H1 (cell line): ENCODE results near the gene PHC2. TPM values are rescaled to one million over a fixed set of nuclear protein-coding genes. Genes with fewer than 3 reads are reported as not detected.

Experiments
- CTCF ChIA-PET: fragments of 300-600 bp; sonication (Branson Sonifier 250); formaldehyde crosslinking; loops from one replicate; lab custom pipeline; 2021; ENCODE audit not compliant: partially characterized antibody; lab: Charles Lee
- POLR2A ChIA-PET: fragments of 300-600 bp; sonication (Branson Sonifier 250); formaldehyde crosslinking; loops from one replicate; lab custom pipeline; 2021; ENCODE audit warnings: inconsistent platforms; ENCODE audit not compliant: partially characterized antibody; lab: Charles Lee
- DNase-seq, 2 experiments: peaks; one replicate each; pipeline versions ENCODE4 v3.0.0 to v3.0.0-alpha.2; 2010 to 2022; ENCODE audit warnings: low spot score in 2 of 2, low read depth in 1 of 2, mixed read lengths in 1 of 2
- FAIRE-seq: peaks from 2 replicates; lab custom pipeline; 2011; peaks lifted over from hg19 to GRCh38; lab: Jason Lieb, UNC
- H2AFZ ChIP-seq: 2 replicates; pipeline ENCODE4 v1.8.1; 2012; ENCODE audit warnings: low read length, inconsistent platforms
- H2AK5ac ChIP-seq: 2 replicates; pipeline ENCODE4 v1.6.1; 2013; ENCODE audit warnings: low read depth, low read length
- H2BK120ac ChIP-seq: replicated peaks from 2 replicates; pipeline ENCODE3; 2013; ENCODE audit warnings: low read depth, low read length, inconsistent platforms
- H2BK12ac ChIP-seq: 2 replicates; pipeline ENCODE4 v1.6.1; 2013; ENCODE audit warnings: low read depth, low read length
- H2BK15ac ChIP-seq: 2 replicates; pipeline ENCODE4 v1.6.1; 2013; ENCODE audit warnings: low read length
- H2BK20ac ChIP-seq: 2 replicates; pipeline ENCODE4 v1.6.1; 2013; ENCODE audit warnings: low read length
- H2BK5ac ChIP-seq: 2 replicates; pipeline ENCODE4 v1.6.1; 2013; ENCODE audit warnings: low read depth, low read length
- H3K14ac ChIP-seq: 2 replicates; pipeline ENCODE4 v1.6.1; 2013; ENCODE audit warnings: inconsistent platforms; ENCODE audit not compliant: insufficient read length
- H3K18ac ChIP-seq: 2 replicates; pipeline ENCODE4 v1.6.1; 2013; ENCODE audit warnings: low read length; ENCODE audit errors: extremely low read depth
- H3K23ac ChIP-seq: 2 replicates; pipeline ENCODE4 v1.6.1; 2013; ENCODE audit warnings: inconsistent platforms; ENCODE audit not compliant: insufficient read length
- H3K23me2 ChIP-seq: 2 replicates; pipeline ENCODE4 v1.6.1; 2013; ENCODE audit warnings: low read depth, low read length
- H3K27ac ChIP-seq: 2 replicates; pipeline ENCODE4 v1.6.1; 2011; ENCODE audit warnings: low read depth, low read length, inconsistent platforms
- H3K27me3 ChIP-seq, 4 experiments: replicated peaks in 1 of 4; 1 replicate in 1 of 4; 2 replicates in 3 of 4; pipeline versions ENCODE4 v1.6.1 to v1.8.1; 2011 to 2013; ENCODE audit warnings: low read length in 3 of 4, mild to moderate bottlenecking in 3 of 4, inconsistent platforms in 2 of 4, mixed read lengths in 2 of 4, moderate library complexity in 1 of 4; ENCODE audit not compliant: control insufficient read depth in 3 of 4, insufficient read depth in 3 of 4; ENCODE audit errors: extremely low read depth in 1 of 4
- H3K36me3 ChIP-seq, 4 experiments: 2 replicates each; pipeline versions ENCODE4 v1.6.1 to v1.8.1; 2011 to 2013; ENCODE audit warnings: mild to moderate bottlenecking in 4 of 4, low read length in 3 of 4, moderate library complexity in 2 of 4, control low read depth in 1 of 4, inconsistent platforms in 1 of 4; ENCODE audit not compliant: insufficient read depth in 4 of 4, control insufficient read depth in 2 of 4
- H3K4ac ChIP-seq: replicated peaks from 2 replicates; pipeline ENCODE3; 2013; ENCODE audit warnings: low read length, low read depth, mixed read lengths, inconsistent platforms; ENCODE audit not compliant: insufficient read length
- H3K4me1 ChIP-seq, 4 experiments: replicated peaks in 1 of 4; 1 replicate in 1 of 4; 2 replicates in 3 of 4; pipeline versions ENCODE4 v1.6.1 to v1.8.1; 2011 to 2013; ENCODE audit warnings: low read length in 3 of 4, inconsistent platforms in 2 of 4, mixed read lengths in 1 of 4; ENCODE audit not compliant: insufficient read depth in 4 of 4, control insufficient read depth in 3 of 4
- H3K4me2 ChIP-seq, 2 experiments: 2 replicates each; pipeline versions ENCODE4 v1.6.1 to v1.8.1; 2011 to 2013; ENCODE audit warnings: low read depth in 2 of 2, low read length in 2 of 2, control low read depth in 1 of 2, inconsistent platforms in 1 of 2, mild to moderate bottlenecking in 1 of 2; ENCODE audit not compliant: insufficient read depth in 1 of 2
- H3K4me3 ChIP-seq, 4 experiments: fragments of 200-600, 300-600 bp in 1 of 4; sonication (generic), shearing (Covaris generic), sonication (Bioruptor Twin) in 1 of 4; 2 replicates each; pipeline versions ENCODE4 v1.5.1 to v1.8.1; 2011 to 2016; ENCODE audit warnings: low read length in 4 of 4, low read depth in 3 of 4, control low read depth in 2 of 4, inconsistent platforms in 2 of 4, mild to moderate bottlenecking in 2 of 4, mixed read lengths in 1 of 4, moderate library complexity in 1 of 4; ENCODE audit not compliant: insufficient read depth in 2 of 4; ENCODE audit errors: extremely low read depth in 1 of 4
- H3K56ac ChIP-seq: replicated peaks from 2 replicates; pipeline ENCODE3; 2013; ENCODE audit warnings: low read depth, mild to moderate bottlenecking, mixed read lengths, low read length, inconsistent platforms; ENCODE audit not compliant: insufficient read length
- H3K79me1 ChIP-seq: 2 replicates; pipeline ENCODE4 v1.6.1; 2013; ENCODE audit warnings: low read depth, low read length, control low read depth
- H3K79me2 ChIP-seq, 2 experiments: 2 replicates each; pipeline versions ENCODE4 v1.6.1 to v1.8.1; 2012 to 2013; ENCODE audit warnings: low read length in 2 of 2, mild to moderate bottlenecking in 2 of 2, inconsistent platforms in 1 of 2; ENCODE audit not compliant: insufficient read depth in 2 of 2, control insufficient read depth in 1 of 2
- H3K9ac ChIP-seq, 4 experiments: replicated peaks in 1 of 4; 1 replicate in 1 of 4; 2 replicates in 3 of 4; pipeline versions ENCODE4 v1.6.1 to v1.8.1; 2011 to 2013; ENCODE audit warnings: low read depth in 3 of 4, low read length in 3 of 4, control low read depth in 2 of 4, mild to moderate bottlenecking in 2 of 4, moderate library complexity in 2 of 4, inconsistent platforms in 1 of 4; ENCODE audit errors: extremely low read depth in 1 of 4
- H3K9me3 ChIP-seq, 2 experiments: 2 replicates each; pipeline versions ENCODE4 v1.6.1 to v1.8.1; 2012 to 2013; ENCODE audit warnings: mild to moderate bottlenecking in 2 of 2, moderate library complexity in 2 of 2, control low read depth in 1 of 2, inconsistent platforms in 1 of 2, low read depth in 1 of 2, low read length in 1 of 2, mixed read lengths in 1 of 2; ENCODE audit not compliant: insufficient read depth in 2 of 2
- H4K20me1 ChIP-seq, 2 experiments: replicated peaks in 1 of 2; 2 replicates each; pipeline versions ENCODE3 to v1.8.1; 2011 to 2013; ENCODE audit warnings: inconsistent platforms in 2 of 2, low read length in 2 of 2, mild to moderate bottlenecking in 1 of 2; ENCODE audit not compliant: insufficient read depth in 2 of 2, control insufficient read depth in 1 of 2
- H4K5ac ChIP-seq: 2 replicates; pipeline ENCODE4 v1.6.1; 2013; ENCODE audit warnings: low read length, low read depth, mixed read lengths, inconsistent platforms; ENCODE audit not compliant: insufficient read length
- H4K8ac ChIP-seq: 2 replicates; pipeline ENCODE4 v1.8.0; 2013; ENCODE audit warnings: mild to moderate bottlenecking, moderate library complexity, low read length, inconsistent platforms; ENCODE audit not compliant: insufficient read depth; ENCODE audit errors: extremely low read depth
- H4K91ac ChIP-seq: replicated peaks from 2 replicates; pipeline ENCODE3; 2013; ENCODE audit warnings: low read length, mixed read lengths, inconsistent platforms; ENCODE audit not compliant: insufficient read length
- EP300 ChIP-seq, 2 experiments: IDR thresholded peaks; 1 replicate in 1 of 2; 2 replicates in 1 of 2; pipeline ENCODE4 v1.6.1; 2011 to 2012; ENCODE audit warnings: low read depth in 2 of 2, low read length in 2 of 2, mild to moderate bottlenecking in 2 of 2, borderline replicate concordance in 1 of 2, inconsistent platforms in 1 of 2, moderate library complexity in 1 of 2
- RBBP5 ChIP-seq: IDR thresholded peaks from 2 replicates; pipeline ENCODE4 v1.7.1; 2012; ENCODE audit warnings: low read depth, mild to moderate bottlenecking, inconsistent platforms, low read length, moderate library complexity, borderline replicate concordance
- SP1 ChIP-seq: IDR thresholded peaks from 2 replicates; pipeline ENCODE4 v1.6.1; 2011; ENCODE audit warnings: low read depth, low read length
- TAF7 ChIP-seq: optimal IDR thresholded peaks from 2 replicates; pipeline ENCODE3; 2011; ENCODE audit warnings: low read depth, mild to moderate bottlenecking, inconsistent platforms, low read length, moderate library complexity, borderline replicate concordance
- TBP ChIP-seq: IDR thresholded peaks from 2 replicates; pipeline ENCODE4 v1.6.1; 2011; ENCODE audit warnings: low read depth, low read length, improper control_type of control experiment
- TCF12 ChIP-seq: IDR thresholded peaks from 2 replicates; pipeline ENCODE4 v1.6.1; 2011; ENCODE audit warnings: low read depth, mild to moderate bottlenecking, low read length
- WGBS, 2 experiments: shearing (Covaris generic) in 1 of 2; methylation state at CpG; one replicate each; pipeline versions ENCODE4 v1.1.6 to v1.1.7; 2013 to 2015; ENCODE audit warnings: low lambda C conversion rate in 2 of 2, mixed read lengths in 2 of 2, inconsistent platforms in 1 of 2, low coverage in 1 of 2, missing lambda C conversion rate in 1 of 2; ENCODE audit not compliant: insufficient replicate concordance in 2 of 2, insufficient coverage in 1 of 2, insufficient read length in 1 of 2; ENCODE audit errors: extremely low coverage in 1 of 2, missing lambda C conversion rate in 1 of 2; 5-methylcytosine and 5-hydroxymethylcytosine counted together
- polyA plus RNA-seq, 7 experiments: library from polyadenylated mRNA; depleted of rRNA in 3 of 7; stranded (reverse) in 5 of 7; unstranded in 2 of 7; fragments of >200 nt in 5 of 7; fragments of 200-250 nt in 2 of 7; gene quantifications; 1 replicate in 5 of 7; 2 replicates in 1 of 7; 4 replicates in 1 of 7; pipeline versions ENCODE4 v1.2.1 to v1.2.3, GENCODE V29; 2011 to 2013; ENCODE audit warnings: missing spikeins in 2 of 7, mixed read lengths in 2 of 7
- total RNA-seq: library from RNA; stranded (reverse); fragmentation: NEBNext Ultra II Directional; extraction: Animal tissue kit (Norgen Biotek cat#: 25700); gene quantifications from 2 replicates; pipeline ENCODE4 v1.2.1, GENCODE V29; 2021

The PHC2 gene
- total and polyA plus RNA-seq, 2 of the 8 experiments (the other 6 are each of a cell fraction or from before 2014, with no cell fraction given), result 5.6 to 14.2 TPM

DNA sequence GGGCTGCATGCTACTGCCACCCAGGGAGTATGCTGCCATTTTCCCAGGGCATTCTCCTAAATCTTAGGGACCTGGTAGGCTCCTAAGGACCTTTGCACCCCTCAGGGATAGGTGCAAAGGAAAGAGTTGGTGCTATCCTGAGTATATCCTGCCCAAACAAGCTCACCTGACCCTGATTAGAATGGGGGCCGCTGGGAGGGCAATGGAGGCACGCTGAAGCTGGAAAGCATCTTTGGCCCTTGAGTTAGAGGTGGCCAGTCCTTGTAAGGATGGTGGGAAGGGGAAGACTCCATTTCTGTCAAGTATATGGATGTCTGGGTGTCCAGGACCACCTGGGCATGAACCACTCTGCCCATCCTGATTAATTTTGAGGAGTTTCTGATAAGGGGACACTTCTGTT lies 61.1 kb downstream of the PHC2 start:
- no peak overlapping the region for H3K4me2 ChIP-seq
- no peak overlapping the region for H3K56ac ChIP-seq
- H3K14ac ChIP-seq, result no peak overlapping the region
- no peak for TF ChIP-seq RBBP5
- TF ChIP-seq SP1, result no peak
- no peak for TF ChIP-seq TCF12
- TF ChIP-seq TAF7, result no peak
- TF ChIP-seq TBP, result no peak
- no peak for TF ChIP-seq EP300 (IDR thresholded peaks at IDR 0.05; ENCODE audit: borderline replicate concordance in 1 of 2, low read depth in 2 of 2, low read length in 2 of 2)
- H2BK20ac ChIP-seq, result no peak overlapping the region
- H3K27me3 ChIP-seq, result no peaks in the 10 kb centered on the region; a peak in 2 of 7 replicates
- H3K4me3 ChIP-seq, result no peak overlapping the region
- H2BK5ac ChIP-seq, result no peak overlapping the region
- no peaks in the 10 kb centered on the region for H4K20me1 ChIP-seq
- H4K5ac ChIP-seq, result no peak overlapping the region
- 77% methylated on average over 2 of the region's 2 CpGs; no CpG with 5 or more reads in 1 of the 2 experiments for WGBS, 2 experiments
- FAIRE-seq, result no peak
- no peak overlapping the region for H4K91ac ChIP-seq
- DNase-seq, result no peak
- no peak overlapping the region for H2AK5ac ChIP-seq
- no peak overlapping the region for H3K23ac ChIP-seq
- no peaks in the 10 kb centered on the region for H3K9me3 ChIP-seq
- H2BK15ac ChIP-seq, result no peak overlapping the region
- H2AFZ ChIP-seq, result no peak overlapping the region
- peaks cover 0 to 15% (median 4%) of the 10 kb centered on the region in 4 experiments; a peak in 4 of 7 replicates for H3K4me1 ChIP-seq
- no peaks in the 10 kb centered on the region for H3K79me1 ChIP-seq
- H3K79me2 ChIP-seq, result no peaks in the 10 kb centered on the region
- no peak overlapping the region for H2BK120ac ChIP-seq
- H3K9ac ChIP-seq, result no peak overlapping the region
- no peak overlapping the region for H3K18ac ChIP-seq
- H4K8ac ChIP-seq, result no peak overlapping the region
- no peak overlapping the region for H3K4ac ChIP-seq
- no peak overlapping the region for H2BK12ac ChIP-seq
- ChIA-PET POLR2A (interaction anchor here (1.1 kb wide), 1 partner anchor 9 kb away, joined by 3 read pairs; no protein-coding TSS in a partner anchor), CTCF (interaction anchor here (0.8 to 10.1 kb wide), 10 partner anchors 8 to 250 kb away, joined by 3 to 180 read pairs (median 4); partner anchors contain the start of gene ZSCAN20)
- H3K36me3 ChIP-seq, result no peaks in the 10 kb centered on the region
- no peak overlapping the region for H3K27ac ChIP-seq
- H3K23me2 ChIP-seq, result no peaks in the 10 kb centered on the region
